Daoy (cell line): ENCODE results near the gene RUNX1. TPM values are rescaled to one million over a fixed set of nuclear protein-coding genes. Genes with fewer than 3 reads are reported as not detected.

Experiments used
- DNase-seq: peaks from one replicate; pipeline ENCODE4 v3.0.0-alpha.2; 2015; ENCODE audit warnings: low read depth
- total RNA-seq: library from RNA; depleted of rRNA; stranded (reverse); fragments of >200 nt; shearing (Covaris generic); gene quantifications from 2 replicates; pipeline ENCODE4 v1.2.3, GENCODE V29; 2014

Gene RUNX1
- total RNA-seq, 1 experiment from 2014 or later: 9.5 TPM

GRCh38 chr21:34790341-34790740 is 258.8 kb downstream of the RUNX1 start:
- DNase-seq: no peak

- DNase-seq: no peak
These were observed 260.2 kb downstream of the RUNX1 start for GRCh38 chr21:34788879-34789278.

GRCh38 chr21:34783815-34784214 is 265.3 kb downstream of the RUNX1 start:
- no peak for DNase-seq

GRCh38 chr21:34782506-34783360 is 266.4 kb downstream of the RUNX1 start:
- DNase-seq: peak; percentile 49

- no peak for DNase-seq
These were observed 267.6 kb downstream of the RUNX1 start for GRCh38 chr21:34781526-34781925.

- DNase-seq: no peak
These were observed 269.2 kb downstream of the RUNX1 start for GRCh38 chr21:34779860-34780259.

- DNase-seq: no peak
These were observed 273.3 kb downstream of the RUNX1 start for GRCh38 chr21:34775793-34776192.

- no peak for DNase-seq
These were observed 274.4 kb downstream of the RUNX1 start for GRCh38 chr21:34774750-34775149.

GRCh38 chr21:34771512-34772028 is 277.5 kb downstream of the RUNX1 start:
- DNase-seq: peak; percentile 79

GRCh38 chr21:34770576-34770975 is 278.5 kb downstream of the RUNX1 start:
- DNase-seq: no peak

GRCh38 chr21:34768326-34768725 is 280.8 kb downstream of the RUNX1 start:
- no peak for DNase-seq

- no peak for DNase-seq
These were observed 282.2 kb downstream of the RUNX1 start for GRCh38 chr21:34766862-34767261.

GRCh38 chr21:34765619-34766018 is 283.5 kb downstream of the RUNX1 start:
- no peak for DNase-seq

- no peak for DNase-seq
These were observed 284.3 kb downstream of the RUNX1 start for GRCh38 chr21:34764715-34765284.

GRCh38 chr21:34762786-34763185 is 286.3 kb downstream of the RUNX1 start:
- no peak for DNase-seq

- DNase-seq: no peak
These were observed 287.3 kb downstream of the RUNX1 start for GRCh38 chr21:34761758-34762330.

GRCh38 chr21:34754690-34755647 is 294.1 kb downstream of the RUNX1 start:
- DNase-seq: no peak

GRCh38 chr21:34748862-34749261 is 300.2 kb downstream of the RUNX1 start:
- no peak for DNase-seq

GRCh38 chr21:34745557-34746255 is 303.4 kb downstream of the RUNX1 start:
- DNase-seq: peak; percentile 89

GRCh38 chr21:34744801-34745200 is 304.3 kb downstream of the RUNX1 start:
- DNase-seq: no peak

- DNase-seq: peak; percentile 79
These were observed 305.3 kb downstream of the RUNX1 start for GRCh38 chr21:34743831-34744230.
